Left renal pelvis (tissue), 4 donors: ENCODE measurements around the gene ATAD3A. TPM values are rescaled to one million over a fixed set of nuclear protein-coding genes. Genes with fewer than 3 reads are reported as not detected.
A peak's percentile ranks its signal among the peaks of the same experiment; 100 is the strongest.
"Not testable (repeated sequence)": the region's sequence is repeated elsewhere in the genome, so short reads cannot be mapped to it uniquely, and the experiment has no call there.

Source experiments
- DNase-seq, 4 donors: peaks; one replicate each; pipeline ENCODE4 v3.0.0-alpha.2; 2013; ENCODE audit warnings: low read depth in 4 of 4, low spot score in 3 of 4
- polyA plus RNA-seq, 4 donors: library from polyadenylated mRNA; unstranded; fragments of 120-200 nt; gene quantifications; one replicate each; pipeline ENCODE4 v1.2.1, GENCODE V29; 2013; ENCODE audit not compliant: insufficient read length in 4 of 4

ATAD3A gene
- polyA plus RNA-seq: 10 to 100 TPM; 14.4 to 30.0 (median 19.2) TPM

GRCh38 chr1:1511533-1512285 is at the start of gene ATAD3A:
Gene ATAD3A (plus strand): TSS chr1:1512162. CDS start chr1:1512269, 107 bp downstream.
- peak; percentile 92 to 96 (median 95) for DNase-seq

GRCh38 chr1:1462318-1462966 is 49.5 kb upstream of the ATAD3A start:
- no peak for DNase-seq

GRCh38 chr1:1463312-1463711 is 48.6 kb upstream of the ATAD3A start:
- DNase-seq: no peak

- DNase-seq: not testable (repeated sequence)
These were observed 43.6 kb upstream of the ATAD3A start for GRCh38 chr1:1468196-1468985.

GRCh38 chr1:1470626-1471388 is 41.2 kb upstream of the ATAD3A start:
- DNase-seq: no peak

GRCh38 chr1:1471389-1472052 is 40.4 kb upstream of the ATAD3A start, which contains the start of gene ATAD3B:
Gene ATAD3B (plus strand): TSS chr1:1471765. CDS start chr1:1471885, 120 bp downstream.
- peak; percentile 76 to 85 (median 82) for DNase-seq

- not testable (repeated sequence) for DNase-seq
These were observed 39.7 kb upstream of the ATAD3A start for GRCh38 chr1:1472053-1472876.

- not testable (repeated sequence) for DNase-seq
These were observed 36.0 kb upstream of the ATAD3A start for GRCh38 chr1:1476011-1476410.

GRCh38 chr1:1477206-1477605 is 34.8 kb upstream of the ATAD3A start:
- DNase-seq: no peak

GRCh38 chr1:1479547-1480487 is 32.1 kb upstream of the ATAD3A start:
- DNase-seq: no peak

GRCh38 chr1:1480488-1480867 is 31.5 kb upstream of the ATAD3A start:
- not testable (repeated sequence) for DNase-seq

- not testable (repeated sequence) for DNase-seq
These were observed 30.2 kb upstream of the ATAD3A start for GRCh38 chr1:1481811-1482210.

GRCh38 chr1:1482856-1483255 is 29.1 kb upstream of the ATAD3A start:
- DNase-seq: no peak

- DNase-seq: no peak
These were observed 28.2 kb upstream of the ATAD3A start for GRCh38 chr1:1483714-1484113.

GRCh38 chr1:1484976-1485750 is 26.8 kb upstream of the ATAD3A start:
- not testable (repeated sequence) for DNase-seq

GRCh38 chr1:1485755-1486317 is 26.1 kb upstream of the ATAD3A start:
- not testable (repeated sequence) for DNase-seq

- no peak for DNase-seq
These were observed 24.3 kb upstream of the ATAD3A start for GRCh38 chr1:1487701-1488100.
